Hepatocyte (in vitro differentiated cells): ENCODE data around the gene CHCHD6. TPM values are rescaled to one million over a fixed set of nuclear protein-coding genes. Genes with fewer than 3 reads are reported as not detected.

Source experiments
- DNase-seq: peaks from one replicate; pipeline ENCODE4 v3.0.0-alpha.2; 2016; ENCODE audit warnings: low spot score
- H2AFZ ChIP-seq: fragments of 200-600 bp; sonication (generic); 2 replicates; pipeline ENCODE4 v1.6.0; 2016; ENCODE audit warnings: antibody characterized with exemption, mild to moderate bottlenecking
- H3K27ac ChIP-seq: fragments of 200-600 bp; sonication (generic); 2 replicates; pipeline ENCODE4 v1.5.1; 2016; ENCODE audit warnings: mild to moderate bottlenecking
- H3K27me3 ChIP-seq: fragments of 200-600 bp; sonication (generic); 2 replicates; pipeline ENCODE4 v1.6.1; 2016
- H3K36me3 ChIP-seq: fragments of 200-600 bp; sonication (generic); replicated peaks from 2 replicates; pipeline ENCODE4 v1.5.1; 2016; ENCODE audit warnings: low read depth; ENCODE audit not compliant: insufficient read depth
- H3K4me1 ChIP-seq: fragments of 200-600 bp; sonication (generic); 2 replicates; pipeline ENCODE4 v1.5.1; 2016; ENCODE audit warnings: mild to moderate bottlenecking, moderate library complexity; ENCODE audit not compliant: insufficient read depth
- H3K4me2 ChIP-seq: fragments of 200-600 bp; sonication (generic); 2 replicates; pipeline ENCODE4 v1.6.0; 2016
- H3K4me3 ChIP-seq: fragments of 200-600 bp; sonication (generic); 2 replicates; pipeline ENCODE4 v1.5.1; 2016; ENCODE audit warnings: mild to moderate bottlenecking
- H3K79me2 ChIP-seq: fragments of 200-600 bp; sonication (generic); 2 replicates; pipeline ENCODE4 v1.6.0; 2017; ENCODE audit warnings: mild to moderate bottlenecking
- H3K9me2 ChIP-seq: fragments of 200-600 bp; sonication (generic); replicated peaks from 2 replicates; pipeline ENCODE4 v1.6.0; 2017; ENCODE audit warnings: mild to moderate bottlenecking; ENCODE audit not compliant: insufficient read depth
- H3K9me3 ChIP-seq: fragments of 200-600 bp; sonication (generic); 2 replicates; pipeline ENCODE4 v1.5.1; 2016; ENCODE audit warnings: low read depth, mild to moderate bottlenecking
- H4K20me1 ChIP-seq: fragments of 200-600 bp; sonication (generic); 2 replicates; pipeline ENCODE4 v1.6.0; 2016; ENCODE audit warnings: mild to moderate bottlenecking; ENCODE audit not compliant: insufficient read depth, poor library complexity, severe bottlenecking
- EZH2 ChIP-seq: fragments of 200-600 bp; sonication (generic); IDR thresholded peaks from 2 replicates; pipeline ENCODE4 v1.6.1; 2016; ENCODE audit warnings: antibody characterized with exemption, mild to moderate bottlenecking, borderline replicate concordance
- EZH2phosphoT487 ChIP-seq: fragments of 200-600 bp; sonication (generic); IDR thresholded peaks from one replicate; pipeline ENCODE4 v1.6.1; 2018; ENCODE audit warnings: antibody characterized with exemption, mild to moderate bottlenecking, low read depth, moderate library complexity; ENCODE audit not compliant: unreplicated experiment, severe bottlenecking
- WGBS: methylation state at CpG from one replicate; pipeline ENCODE4 v1.1.6; 2016; ENCODE audit warnings: low lambda C conversion rate; ENCODE audit errors: missing lambda C conversion rate; 5-methylcytosine and 5-hydroxymethylcytosine counted together
- polyA plus RNA-seq: library from polyadenylated mRNA; unstranded; fragments of >200 nt; fragmentation: Nextera tagmentation; extraction: Ambion mirVana; gene quantifications from 2 replicates; pipeline ENCODE4 v1.2.1, GENCODE V29; 2016
- total RNA-seq: library from RNA; depleted of rRNA; stranded (reverse); fragments of >200 nt; gene quantifications from 2 replicates; pipeline ENCODE4 v1.2.3, GENCODE V29; 2014
- TF ChIP-seq, protein P1 (sequence below): fragments of 200-600 bp; sonication (generic); IDR thresholded peaks from 2 replicates; pipeline ENCODE4 v1.5.1; 2016; ENCODE audit warnings: antibody characterized with exemption, mild to moderate bottlenecking; ENCODE audit not compliant: poor library complexity

The CHCHD6 gene
- total and polyA plus RNA-seq, 2 experiments from 2014 or later: 13.8 to 19.7 TPM

DNA sequence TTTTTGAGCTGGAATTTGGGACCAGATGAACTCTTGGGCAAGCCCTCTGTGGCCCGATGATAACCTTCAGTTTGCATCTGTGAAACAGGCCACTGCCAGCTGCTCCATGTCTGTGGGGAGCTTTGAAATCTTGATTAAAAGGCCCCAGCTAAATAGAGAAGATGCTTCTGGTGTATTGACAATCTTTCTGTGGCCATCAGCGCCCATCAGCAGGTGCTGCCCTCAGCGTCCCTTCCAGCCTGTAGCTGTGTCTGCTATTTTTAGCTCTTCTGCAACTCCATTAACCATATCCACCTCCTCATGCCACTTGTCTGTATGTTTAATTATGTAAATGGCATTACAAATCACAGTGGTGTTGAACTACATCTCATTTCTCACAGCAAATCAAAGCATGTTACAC lies 54.0 kb downstream of the CHCHD6 start:
- WGBS: 94% methylated on average over 3 of the region's 3 CpGs
- no peak overlapping the region for H3K4me3 ChIP-seq
- H3K4me1 ChIP-seq: peaks cover 11% of the 10 kb centered on the region
- no peaks in the 10 kb centered on the region for H4K20me1 ChIP-seq
- H3K36me3 ChIP-seq: no peaks in the 10 kb centered on the region
- H3K27ac ChIP-seq: no peak overlapping the region
- no peaks in the 10 kb centered on the region for H3K9me3 ChIP-seq
- H3K4me2 ChIP-seq: no peak overlapping the region
- DNase-seq: no peak
- H3K9me2 ChIP-seq: no peaks in the 10 kb centered on the region
- no peaks in the 10 kb centered on the region for H3K79me2 ChIP-seq
- no peaks in the 10 kb centered on the region for H3K27me3 ChIP-seq
- H2AFZ ChIP-seq: no peak overlapping the region
- TF ChIP-seq, protein P1, sequence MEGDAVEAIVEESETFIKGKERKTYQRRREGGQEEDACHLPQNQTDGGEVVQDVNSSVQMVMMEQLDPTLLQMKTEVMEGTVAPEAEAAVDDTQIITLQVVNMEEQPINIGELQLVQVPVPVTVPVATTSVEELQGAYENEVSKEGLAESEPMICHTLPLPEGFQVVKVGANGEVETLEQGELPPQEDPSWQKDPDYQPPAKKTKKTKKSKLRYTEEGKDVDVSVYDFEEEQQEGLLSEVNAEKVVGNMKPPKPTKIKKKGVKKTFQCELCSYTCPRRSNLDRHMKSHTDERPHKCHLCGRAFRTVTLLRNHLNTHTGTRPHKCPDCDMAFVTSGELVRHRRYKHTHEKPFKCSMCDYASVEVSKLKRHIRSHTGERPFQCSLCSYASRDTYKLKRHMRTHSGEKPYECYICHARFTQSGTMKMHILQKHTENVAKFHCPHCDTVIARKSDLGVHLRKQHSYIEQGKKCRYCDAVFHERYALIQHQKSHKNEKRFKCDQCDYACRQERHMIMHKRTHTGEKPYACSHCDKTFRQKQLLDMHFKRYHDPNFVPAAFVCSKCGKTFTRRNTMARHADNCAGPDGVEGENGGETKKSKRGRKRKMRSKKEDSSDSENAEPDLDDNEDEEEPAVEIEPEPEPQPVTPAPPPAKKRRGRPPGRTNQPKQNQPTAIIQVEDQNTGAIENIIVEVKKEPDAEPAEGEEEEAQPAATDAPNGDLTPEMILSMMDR: no peak
- TF ChIP-seq EZH2 (no peak), EZH2phosphoT487 (no peak)

DNA sequence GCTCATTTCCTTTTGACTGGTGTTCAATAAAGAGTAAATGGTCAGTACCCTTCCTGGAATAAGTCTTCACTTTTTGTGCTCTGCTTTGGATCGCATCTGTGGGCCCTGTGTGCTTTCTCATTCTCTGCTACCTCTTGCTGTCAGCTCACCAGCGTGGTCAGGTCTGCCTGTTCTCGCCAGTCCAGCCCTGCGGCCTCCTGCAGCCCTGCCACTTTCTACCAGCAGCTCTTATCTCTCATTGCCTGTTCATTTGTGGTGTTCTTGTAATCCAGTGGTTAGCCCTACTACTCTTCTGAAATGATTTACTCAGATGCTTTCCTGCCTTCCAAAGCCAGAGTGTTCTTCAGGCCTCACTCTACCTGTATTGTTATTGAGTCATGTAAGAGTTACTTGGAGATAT lies 54.8 kb downstream of the CHCHD6 start:
- no peaks in the 10 kb centered on the region for H3K79me2 ChIP-seq
- no peaks in the 10 kb centered on the region for H4K20me1 ChIP-seq
- peaks cover 2% of the 10 kb centered on the region for H3K4me1 ChIP-seq
- no peak overlapping the region for H2AFZ ChIP-seq
- H3K4me3 ChIP-seq: no peak overlapping the region
- H3K27ac ChIP-seq: no peak overlapping the region
- no peaks in the 10 kb centered on the region for H3K9me3 ChIP-seq
- H3K27me3 ChIP-seq: no peaks in the 10 kb centered on the region
- DNase-seq: no peak
- H3K9me2 ChIP-seq: no peaks in the 10 kb centered on the region
- H3K36me3 ChIP-seq: no peaks in the 10 kb centered on the region
- WGBS: 82% methylated on average over 4 of the region's 4 CpGs
- TF ChIP-seq EZH2phosphoT487: no peak
- TF ChIP-seq, protein P1: no peak
- TF ChIP-seq EZH2: no peak
- no peak overlapping the region for H3K4me2 ChIP-seq

DNA sequence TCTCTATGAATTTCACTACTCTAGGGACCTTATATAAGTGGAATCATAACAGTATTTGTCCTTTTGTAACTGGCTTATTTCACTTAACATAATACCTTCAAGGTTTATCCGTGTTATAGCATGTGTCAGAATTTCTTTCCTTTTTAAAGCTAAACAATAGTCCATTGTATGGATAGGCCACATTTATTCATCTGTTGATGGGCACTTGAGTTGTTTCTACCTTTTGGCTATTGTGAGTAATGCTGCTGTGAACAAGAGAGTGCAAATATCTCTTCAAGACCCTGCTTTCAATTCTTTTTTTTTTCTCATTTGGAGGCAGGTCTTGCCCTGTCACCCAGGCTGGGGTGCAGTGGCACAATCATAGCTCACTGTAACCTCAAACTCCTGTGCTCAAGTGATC lies 56.5 kb downstream of the CHCHD6 start:
- 88% methylated on average over 1 of the region's 1 CpG for WGBS
- H3K27me3 ChIP-seq: no peaks in the 10 kb centered on the region
- H3K9me2 ChIP-seq: no peaks in the 10 kb centered on the region
- no peaks in the 10 kb centered on the region for H3K9me3 ChIP-seq
- H3K4me2 ChIP-seq: no peak overlapping the region
- H3K79me2 ChIP-seq: no peaks in the 10 kb centered on the region
- no peak overlapping the region for H3K27ac ChIP-seq
- no peaks in the 10 kb centered on the region for H3K4me1 ChIP-seq
- DNase-seq: no peak
- no peak for TF ChIP-seq EZH2
- TF ChIP-seq, protein P1: no peak
- no peak for TF ChIP-seq EZH2phosphoT487
- H4K20me1 ChIP-seq: no peaks in the 10 kb centered on the region
- no peak overlapping the region for H3K4me3 ChIP-seq
- H2AFZ ChIP-seq: no peak overlapping the region
- H3K36me3 ChIP-seq: no peaks in the 10 kb centered on the region

DNA sequence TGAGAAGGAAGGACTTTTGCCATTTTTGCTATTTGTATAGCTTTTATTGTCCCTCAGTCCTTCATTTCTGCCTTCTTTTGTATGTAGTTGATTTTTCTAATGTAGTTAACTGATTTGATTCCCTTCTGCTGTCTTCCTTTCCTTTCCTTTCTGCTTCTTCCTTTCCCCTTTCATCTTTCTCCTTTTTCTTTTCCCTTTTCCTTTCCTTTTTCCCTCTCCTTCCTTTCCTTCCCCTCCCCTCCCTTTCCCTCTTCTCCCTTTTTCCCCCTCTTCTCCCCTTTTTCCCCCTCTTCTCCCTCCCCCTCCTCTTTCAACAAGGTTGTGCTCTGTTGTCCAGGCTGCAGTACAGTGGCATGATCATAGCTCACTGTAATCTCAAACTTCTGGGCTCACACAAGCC lies 59.0 kb downstream of the CHCHD6 start:
- Histone ChIP-seq H3K36me3 (no peaks in the 10 kb centered on the region), H2AFZ (no peak overlapping the region), H3K4me3 (no peak overlapping the region), H3K27me3 (no peaks in the 10 kb centered on the region), H3K9me2 (no peaks in the 10 kb centered on the region), H3K27ac (no peak overlapping the region), H4K20me1 (no peaks in the 10 kb centered on the region), H3K9me3 (no peaks in the 10 kb centered on the region), H3K4me1 (no peaks in the 10 kb centered on the region), H3K4me2 (no peak overlapping the region), H3K79me2 (no peaks in the 10 kb centered on the region)
- TF ChIP-seq EZH2phosphoT487 (no peak), EZH2 (no peak)
- TF ChIP-seq, protein P1: no peak
- no peak for DNase-seq
